Keratinocyte (primary cell): Measurements from ENCODE around the gene PTPRN2. TPM values are rescaled to one million over a fixed set of nuclear protein-coding genes. Genes with fewer than 3 reads are reported as not detected.

Source experiments
- DNase-seq: peaks from one replicate; pipeline ENCODE4 v3.0.0-alpha.2; 2011; ENCODE audit warnings: low read depth, missing footprints, low spot score
- FAIRE-seq: peaks from 2 replicates; lab custom pipeline; 2011; peaks lifted over from hg19 to GRCh38; lab: Jason Lieb, UNC
- H2AFZ ChIP-seq: 2 replicates; pipeline ENCODE4 v1.6.0; 2012; ENCODE audit warnings: low read length, control low read depth, inconsistent platforms; ENCODE audit not compliant: control insufficient read depth
- H3K27ac ChIP-seq: 2 replicates; pipeline ENCODE4 v1.5.1; 2011; ENCODE audit warnings: low read length; ENCODE audit not compliant: control insufficient read depth, insufficient read depth
- H3K27me3 ChIP-seq: 3 replicates; pipeline ENCODE4 v1.6.0; 2011; ENCODE audit warnings: low read length; ENCODE audit not compliant: control insufficient read depth, insufficient read depth; ENCODE audit errors: extremely low read depth
- H3K36me3 ChIP-seq, 2 experiments: 2 replicates in 1 of 2; 3 replicates in 1 of 2; pipeline ENCODE4 v1.5.1; 2011; ENCODE audit warnings: low read length in 2 of 2, mild to moderate bottlenecking in 1 of 2; ENCODE audit not compliant: control insufficient read depth in 2 of 2, insufficient read depth in 2 of 2; ENCODE audit errors: extremely low read depth in 1 of 2
- H3K4me1 ChIP-seq: 3 replicates; pipeline ENCODE4 v1.5.1; 2011; ENCODE audit warnings: low read length; ENCODE audit not compliant: control insufficient read depth, insufficient read depth; ENCODE audit errors: extremely low read depth
- H3K4me2 ChIP-seq: 3 replicates; pipeline ENCODE4 v1.6.0; 2011; ENCODE audit warnings: low read depth, low read length; ENCODE audit not compliant: control insufficient read depth, insufficient read depth; ENCODE audit errors: extremely low read depth
- H3K4me3 ChIP-seq, 3 experiments: fragments of 200-600 bp in 1 of 3; sonication (generic) in 1 of 3; 2 replicates in 2 of 3; 3 replicates in 1 of 3; pipeline ENCODE4 v1.5.1; 2011 to 2016; ENCODE audit warnings: low read length in 3 of 3, mild to moderate bottlenecking in 3 of 3, control low read depth in 2 of 3, inconsistent platforms in 1 of 3, low read depth in 1 of 3, mixed read lengths in 1 of 3, mixed run types in 1 of 3, moderate library complexity in 1 of 3; ENCODE audit not compliant: control insufficient read depth in 2 of 3, insufficient read depth in 2 of 3; ENCODE audit errors: extremely low read depth in 1 of 3
- H3K79me2 ChIP-seq: 2 replicates; pipeline ENCODE4 v1.6.0; 2012; ENCODE audit warnings: low read length; ENCODE audit not compliant: control insufficient read depth, insufficient read depth
- H3K9ac ChIP-seq: 3 replicates; pipeline ENCODE4 v1.6.0; 2011; ENCODE audit warnings: low read length; ENCODE audit not compliant: control insufficient read depth, insufficient read depth; ENCODE audit errors: extremely low read depth
- H3K9me1 ChIP-seq: 3 replicates; pipeline ENCODE4 v1.6.0; 2011; ENCODE audit warnings: low read length; ENCODE audit not compliant: control insufficient read depth, insufficient read depth; ENCODE audit errors: extremely low read depth
- H3K9me3 ChIP-seq: 2 replicates; pipeline ENCODE4 v1.5.1; 2012; ENCODE audit warnings: low read depth, low read length; ENCODE audit not compliant: control insufficient read depth
- H4K20me1 ChIP-seq: 3 replicates; pipeline ENCODE4 v1.6.0; 2011; ENCODE audit warnings: low read length; ENCODE audit not compliant: control insufficient read depth, insufficient read depth; ENCODE audit errors: extremely low read depth
- EZH2 ChIP-seq: IDR thresholded peaks from one replicate; pipeline ENCODE4 v1.6.1; 2012; ENCODE audit warnings: inconsistent platforms, mild to moderate bottlenecking, low read length, moderate library complexity
- dilution Hi-C: fragments of 300-500 bp; cut with MboI; formaldehyde crosslinking; loops from one replicate; pipeline ENCODE4 v1.7.0; 2020; ENCODE audit warnings: low sequenced_read_pairs; ENCODE audit not compliant: extremely low pct_ligation_motif_present
- polyA plus RNA-seq, 5 experiments: library from polyadenylated mRNA; depleted of rRNA in 3 of 5; stranded (reverse) in 3 of 5; stranded (forward) in 1 of 5; unstranded in 1 of 5; fragments of >200 nt; gene quantifications; 1 replicate in 1 of 5; 2 replicates in 3 of 5; 3 replicates in 1 of 5; pipeline versions ENCODE4 v1.2.1 to v1.2.3, GENCODE V29; 2011 to 2012; ENCODE audit warnings: missing spikeins in 2 of 5, low read depth in 1 of 5, low replicate concordance in 1 of 5
- TF ChIP-seq, protein P1 (sequence below), 3 experiments: IDR thresholded peaks in 1 of 3; conservative IDR thresholded peaks in 1 of 3; optimal IDR thresholded peaks in 1 of 3; 2 replicates in 2 of 3; 3 replicates in 1 of 3; pipeline versions ENCODE3 to v1.5.1; 2011; ENCODE audit warnings: low read length in 3 of 3, mild to moderate bottlenecking in 3 of 3, moderate library complexity in 2 of 3, control low read depth in 1 of 3, inconsistent platforms in 1 of 3; ENCODE audit not compliant: insufficient read depth in 2 of 3; ENCODE audit errors: extremely low read depth in 1 of 3

The PTPRN2 gene
- polyA plus RNA-seq, 1 donor (not counting 4 experiments of a cell fraction or from before 2014, with no cell fraction given): not detected

DNA sequence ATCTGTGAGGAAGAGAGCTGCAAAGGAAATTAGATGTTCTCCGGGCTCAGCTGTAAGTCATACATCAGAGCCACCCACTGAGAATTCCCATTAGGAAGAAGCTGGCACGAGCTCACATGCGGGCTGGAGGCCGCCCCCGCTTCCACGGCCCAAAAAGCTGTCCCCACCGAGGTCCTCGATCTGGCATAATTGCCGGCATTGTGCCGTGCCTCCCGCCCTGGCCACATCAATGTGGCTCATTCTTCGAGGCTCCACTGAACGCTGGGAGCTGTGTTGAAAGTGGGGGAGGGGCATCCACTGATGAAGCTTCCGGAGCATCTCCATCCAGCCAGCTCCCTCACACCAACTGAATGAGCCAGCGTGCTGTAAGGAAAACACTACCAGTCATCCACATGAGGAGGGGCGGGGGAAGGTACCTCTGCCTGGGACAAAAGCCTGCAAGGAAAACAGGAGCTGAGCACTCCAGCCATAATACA is 173.1 kb downstream of the PTPRN2 start:
- no peak overlapping the region for H2AFZ ChIP-seq
- H3K79me2 ChIP-seq: no peaks in the 10 kb centered on the region
- TF ChIP-seq, protein P1, sequence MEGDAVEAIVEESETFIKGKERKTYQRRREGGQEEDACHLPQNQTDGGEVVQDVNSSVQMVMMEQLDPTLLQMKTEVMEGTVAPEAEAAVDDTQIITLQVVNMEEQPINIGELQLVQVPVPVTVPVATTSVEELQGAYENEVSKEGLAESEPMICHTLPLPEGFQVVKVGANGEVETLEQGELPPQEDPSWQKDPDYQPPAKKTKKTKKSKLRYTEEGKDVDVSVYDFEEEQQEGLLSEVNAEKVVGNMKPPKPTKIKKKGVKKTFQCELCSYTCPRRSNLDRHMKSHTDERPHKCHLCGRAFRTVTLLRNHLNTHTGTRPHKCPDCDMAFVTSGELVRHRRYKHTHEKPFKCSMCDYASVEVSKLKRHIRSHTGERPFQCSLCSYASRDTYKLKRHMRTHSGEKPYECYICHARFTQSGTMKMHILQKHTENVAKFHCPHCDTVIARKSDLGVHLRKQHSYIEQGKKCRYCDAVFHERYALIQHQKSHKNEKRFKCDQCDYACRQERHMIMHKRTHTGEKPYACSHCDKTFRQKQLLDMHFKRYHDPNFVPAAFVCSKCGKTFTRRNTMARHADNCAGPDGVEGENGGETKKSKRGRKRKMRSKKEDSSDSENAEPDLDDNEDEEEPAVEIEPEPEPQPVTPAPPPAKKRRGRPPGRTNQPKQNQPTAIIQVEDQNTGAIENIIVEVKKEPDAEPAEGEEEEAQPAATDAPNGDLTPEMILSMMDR (optimal IDR thresholded peaks at IDR 0.05 in 1 of 3, IDR thresholded peaks at IDR 0.05 in 1 of 3, conservative IDR thresholded peaks at IDR 0.05 in 1 of 3; ENCODE audit: extremely low read depth in 1 of 3, insufficient read depth in 2 of 3, low read length in 3 of 3): no peak
- no peak for TF ChIP-seq EZH2
- no peak overlapping the region for H3K27ac ChIP-seq
- dilution Hi-C loops: no loop called here
- DNase-seq: no peak
- peaks cover 15% of the 10 kb centered on the region for H3K9me3 ChIP-seq
- H3K36me3 ChIP-seq: no peaks in the 10 kb centered on the region
- H3K9me1 ChIP-seq: no peaks in the 10 kb centered on the region
- no peaks in the 10 kb centered on the region for H3K27me3 ChIP-seq
- no peaks in the 10 kb centered on the region for H3K4me1 ChIP-seq
- H3K9ac ChIP-seq: no peak overlapping the region
- no peak overlapping the region for H3K4me2 ChIP-seq
- FAIRE-seq: no peak
- no peaks in the 10 kb centered on the region for H4K20me1 ChIP-seq
- H3K4me3 ChIP-seq: no peak overlapping the region

- Histone ChIP-seq H2AFZ (no peak overlapping the region), H4K20me1 (no peaks in the 10 kb centered on the region), H3K4me2 (no peak overlapping the region), H3K36me3 (no peaks in the 10 kb centered on the region), H3K9me3 (peaks cover 15% of the 10 kb centered on the region), H3K4me3 (no peak overlapping the region), H3K79me2 (no peaks in the 10 kb centered on the region), H3K27ac (no peak overlapping the region), H3K9ac (no peak overlapping the region), H3K9me1 (no peaks in the 10 kb centered on the region), H3K4me1 (no peaks in the 10 kb centered on the region), H3K27me3 (no peaks in the 10 kb centered on the region)
- dilution Hi-C loops: no loop called here
- FAIRE-seq (no peak), DNase-seq (no peak)
- TF ChIP-seq, protein P1 (optimal IDR thresholded peaks at IDR 0.05 in 1 of 3, IDR thresholded peaks at IDR 0.05 in 1 of 3, conservative IDR thresholded peaks at IDR 0.05 in 1 of 3; ENCODE audit: extremely low read depth in 1 of 3, insufficient read depth in 2 of 3, low read length in 3 of 3): no peak
- TF ChIP-seq EZH2: no peak
Observed at GRCh38 chr7:158414002-158414401, 173.6 kb downstream of the PTPRN2 start.
